Ovary (tissue), 3 donors: ENCODE results near the gene GET4.

Experiments used
- CTCF ChIP-seq, 3 donors: fragments of 450-650 bp in 2 of 3; fragments of 200-600 bp in 1 of 3; IDR thresholded peaks; one replicate each; pipeline versions ENCODE4 v1.5.1 to v1.8.0; 2016 to 2022; ENCODE audit warnings: antibody characterized with exemption in 3 of 3, mild to moderate bottlenecking in 1 of 3
- POLR2A ChIP-seq: fragments of 450-650 bp; IDR thresholded peaks from one replicate; pipeline ENCODE4 v1.6.1; 2017; ENCODE audit warnings: antibody characterized with exemption, mild to moderate bottlenecking, moderate library complexity
- donor health status: DM: no; HTN: no; CAD: no.

DNA sequence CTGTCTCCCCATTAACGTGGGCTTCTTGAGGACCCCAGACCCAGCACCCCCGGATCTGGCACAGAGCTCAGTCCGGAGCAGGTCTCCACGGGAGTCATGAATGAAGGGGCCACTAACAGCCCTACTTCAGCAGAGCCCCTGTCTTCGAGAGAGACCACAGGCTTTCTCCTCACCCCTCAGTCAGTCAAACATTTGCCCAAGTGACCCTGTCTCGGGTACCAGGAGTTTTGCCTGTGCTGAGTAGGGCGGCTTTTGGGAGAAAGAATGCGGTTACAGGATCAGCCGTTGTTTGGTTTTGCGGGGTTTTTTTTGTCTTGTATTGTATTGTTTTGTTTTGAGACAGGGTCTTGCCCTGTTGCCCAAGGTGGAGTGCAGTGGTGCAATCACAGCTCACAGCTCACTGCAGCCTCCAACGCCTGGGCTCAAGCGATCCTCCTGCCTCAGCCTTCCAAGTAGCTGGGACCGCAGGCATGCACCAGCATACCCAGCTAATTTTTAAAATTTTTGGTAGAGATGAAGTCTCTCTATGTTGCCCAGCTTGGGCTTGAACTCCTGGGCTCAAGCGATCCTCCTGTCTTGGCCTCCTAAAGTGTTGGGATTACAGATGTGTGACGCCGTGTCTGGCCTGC lies 61.6 kb downstream of the GET4 start:
- TF ChIP-seq CTCF (IDR thresholded peaks at IDR 0.05): no peak
- TF ChIP-seq POLR2A: no peak
